ENCODE measurements around the gene LCN9. TPM values are rescaled to one million over a fixed set of nuclear protein-coding genes. Genes with fewer than 3 reads are reported as not detected.
"Not testable (repeated sequence)": the region's sequence is repeated elsewhere in the genome, so short reads cannot be mapped to it uniquely, and the experiment has no call there.

Gene LCN9
- total and polyA plus RNA-seq, 7 experiments from 2014 or later: not detected

DNA sequence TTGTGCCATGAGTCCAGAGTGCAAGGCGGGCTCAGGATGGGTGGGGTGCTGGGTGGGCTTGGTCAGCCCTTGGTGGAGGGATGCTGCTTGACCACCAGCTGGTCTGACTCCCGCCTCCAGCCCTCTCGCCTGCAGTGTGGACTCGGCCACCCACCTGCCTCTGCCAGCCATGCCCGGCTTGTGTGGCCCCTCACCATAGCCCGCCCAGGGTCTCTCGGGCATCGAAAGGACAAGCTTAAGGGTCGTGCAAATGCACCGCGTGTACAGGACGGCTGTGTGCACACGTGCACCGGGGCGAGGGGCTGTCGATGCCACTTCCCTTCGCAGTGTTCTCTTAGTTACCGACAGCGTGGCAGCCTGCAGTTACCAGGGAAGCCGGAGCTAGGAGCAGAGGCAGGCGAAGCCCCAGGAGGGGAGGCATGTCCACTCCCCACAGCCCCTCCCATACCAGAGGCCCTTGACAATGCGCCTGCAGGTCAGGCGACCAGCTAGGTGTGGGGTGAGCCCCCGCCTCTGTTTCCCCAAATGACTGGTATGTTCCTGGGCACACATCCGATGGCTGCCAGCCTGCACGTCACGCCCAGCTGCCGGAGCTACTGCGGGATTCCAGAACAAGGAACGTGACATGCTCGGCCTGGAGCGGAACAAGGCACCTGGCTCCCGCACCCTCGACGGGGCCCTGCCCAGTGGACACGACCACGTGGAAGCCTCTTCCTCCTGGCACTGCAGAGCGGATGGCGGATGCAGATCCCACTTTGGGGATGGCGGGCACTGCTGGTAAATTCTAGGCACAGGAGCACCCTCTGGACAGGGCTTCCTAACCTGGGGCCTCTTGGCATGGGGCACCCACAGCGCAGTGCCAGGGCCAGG lies 7.8 kb downstream of the LCN9 start:
- H3K36me3 Mint-ChIP-seq: no peaks in the 10 kb centered on the region
- POLR2A ChIA-PET: no interaction called here
- intact Hi-C loops (cut with micrococcal nuclease): no loop called here
- H3K36me3 ChIP-seq (ENCODE audit: control insufficient read depth in 2 of 3, insufficient read depth in 3 of 3, low read length in 3 of 3): no peaks in the 10 kb centered on the region
- no peak overlapping the region for H3K4me3 Mint-ChIP-seq
- no peak overlapping the region for H3K4me3 ChIP-seq (ENCODE audit: low read length)
- no peaks in the 10 kb centered on the region for H3K27me3 ChIP-seq (ENCODE audit: control insufficient read depth in 2 of 2, insufficient read depth in 2 of 2, low read length in 2 of 2)
- H3K4me1 ChIP-seq (ENCODE audit: control insufficient read depth in 2 of 2, insufficient read depth in 2 of 2, low read length in 2 of 2): no peaks in the 10 kb centered on the region
- H3K9me3 ChIP-seq (ENCODE audit: control insufficient read depth in 2 of 3, low read length in 3 of 3): no peaks in the 10 kb centered on the region
- H3K27me3 Mint-ChIP-seq: peaks cover 0 to 9% (median 0%) of the 10 kb centered on the region in 5 donors
- DNase-seq (no peak), ATAC-seq (no peak)
- H3K27ac ChIP-seq (ENCODE audit: low read depth, low read length): no peak overlapping the region
- no peaks in the 10 kb centered on the region for H3K4me1 Mint-ChIP-seq
- peaks cover 0 to 5% (median 0%) of the 10 kb centered on the region in 11 donors for H3K9me3 Mint-ChIP-seq
- CTCF ChIA-PET: no interaction called here
- no peak overlapping the region for H3K27ac Mint-ChIP-seq

GRCh38 chr9:135671591-135672041 lies 8.5 kb downstream of the LCN9 start:
- Mint-ChIP-seq H3K9me3 (peaks cover 0 to 5% (median 0%) of the 10 kb centered on the region in 11 donors), H3K4me1 (no peaks in the 10 kb centered on the region), H3K36me3 (no peaks in the 10 kb centered on the region), H3K27me3 (peaks cover 0 to 9% (median 0%) of the 10 kb centered on the region in 5 donors), H3K27ac (no peak overlapping the region), H3K4me3 (no peak overlapping the region)
- Histone ChIP-seq H3K9me3 (ENCODE audit: control insufficient read depth in 2 of 3, low read length in 3 of 3) (no peaks in the 10 kb centered on the region), H3K27ac (ENCODE audit: low read depth, low read length) (no peak overlapping the region), H3K27me3 (ENCODE audit: control insufficient read depth in 2 of 2, insufficient read depth in 2 of 2, low read length in 2 of 2) (no peaks in the 10 kb centered on the region), H3K4me1 (ENCODE audit: control insufficient read depth in 2 of 2, insufficient read depth in 2 of 2, low read length in 2 of 2) (no peaks in the 10 kb centered on the region), H3K4me3 (ENCODE audit: low read length) (no peak overlapping the region), H3K36me3 (ENCODE audit: control insufficient read depth in 2 of 3, insufficient read depth in 3 of 3, low read length in 3 of 3) (no peaks in the 10 kb centered on the region)
- no peak for ATAC-seq
- DNase-seq: no peak
- ChIA-PET POLR2A (no interaction called here), CTCF (no interaction called here)
- intact Hi-C loops (cut with micrococcal nuclease): no loop called here

- H3K9me3 ChIP-seq (ENCODE audit: control insufficient read depth in 2 of 3, low read length in 3 of 3); H3K4me3 ChIP-seq (ENCODE audit: low read length); H3K36me3 Mint-ChIP-seq; ATAC-seq; H3K27me3 ChIP-seq (ENCODE audit: control insufficient read depth in 2 of 2, insufficient read depth in 2 of 2, low read length in 2 of 2); intact Hi-C loops (cut with micrococcal nuclease); H3K36me3 ChIP-seq (ENCODE audit: control insufficient read depth in 2 of 3, insufficient read depth in 3 of 3, low read length in 3 of 3); H3K4me3 Mint-ChIP-seq; POLR2A ChIA-PET; H3K9me3 Mint-ChIP-seq; CTCF ChIA-PET; H3K4me1 Mint-ChIP-seq; H3K27ac Mint-ChIP-seq; DNase-seq; H3K27ac ChIP-seq (ENCODE audit: low read depth, low read length); H3K4me1 ChIP-seq (ENCODE audit: control insufficient read depth in 2 of 2, insufficient read depth in 2 of 2, low read length in 2 of 2); H3K27me3 Mint-ChIP-seq: not testable (repeated sequence)
Measured at GRCh38 chr9:135672786-135673185, 9.7 kb downstream of the LCN9 start.

DNA sequence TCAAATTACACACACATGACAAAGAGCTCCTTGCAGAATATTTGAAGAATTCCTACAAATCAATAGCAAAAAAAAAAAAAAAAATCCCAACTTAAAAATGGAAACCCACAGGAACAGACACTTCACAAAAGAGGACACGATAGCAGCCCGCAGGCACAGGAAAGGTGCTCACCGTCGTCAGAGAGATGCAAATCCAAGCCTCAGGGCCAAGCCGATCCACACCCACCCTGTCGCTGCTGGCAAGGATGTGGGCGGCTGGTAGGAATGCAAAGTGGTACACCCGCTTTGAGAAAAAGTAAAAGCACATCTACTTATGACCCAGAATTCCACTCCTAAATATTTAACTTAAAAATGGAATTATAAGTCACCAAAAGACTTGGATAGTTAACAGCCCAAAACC lies 10.8 kb downstream of the LCN9 start:
- no peak overlapping the region for H3K4me3 ChIP-seq (ENCODE audit: low read length)
- H3K27me3 ChIP-seq (ENCODE audit: control insufficient read depth in 2 of 2, insufficient read depth in 2 of 2, low read length in 2 of 2): no peaks in the 10 kb centered on the region
- POLR2A ChIA-PET: no interaction called here
- no peaks in the 10 kb centered on the region for H3K4me1 ChIP-seq (ENCODE audit: control insufficient read depth in 2 of 2, insufficient read depth in 2 of 2, low read length in 2 of 2)
- H3K9me3 ChIP-seq (ENCODE audit: control insufficient read depth in 2 of 3, low read length in 3 of 3): no peaks in the 10 kb centered on the region
- intact Hi-C loops (cut with micrococcal nuclease): no loop called here
- H3K36me3 Mint-ChIP-seq: no peaks in the 10 kb centered on the region
- H3K27me3 Mint-ChIP-seq: peaks cover 0 to 8% (median 0%) of the 10 kb centered on the region in 5 donors
- DNase-seq (no peak), ATAC-seq (no peak)
- H3K4me1 Mint-ChIP-seq: no peaks in the 10 kb centered on the region
- no peak overlapping the region for H3K4me3 Mint-ChIP-seq
- peaks cover 0 to 4% (median 1%) of the 10 kb centered on the region in 11 donors for H3K9me3 Mint-ChIP-seq
- H3K27ac ChIP-seq (ENCODE audit: low read depth, low read length): no peak overlapping the region
- H3K27ac Mint-ChIP-seq: no peak overlapping the region
- CTCF ChIA-PET: no interaction called here
- H3K36me3 ChIP-seq (ENCODE audit: control insufficient read depth in 2 of 3, insufficient read depth in 3 of 3, low read length in 3 of 3): no peaks in the 10 kb centered on the region

- ATAC-seq (no peak), DNase-seq (no peak)
- no peak overlapping the region for H3K27ac ChIP-seq (ENCODE audit: low read depth, low read length)
- Mint-ChIP-seq H3K4me1 (no peaks in the 10 kb centered on the region), H3K9me3 (peaks cover 0 to 2% (median 0%) of the 10 kb centered on the region in 11 donors), H3K4me3 (no peak overlapping the region), H3K36me3 (no peaks in the 10 kb centered on the region), H3K27ac (no peak overlapping the region), H3K27me3 (peaks cover 0 to 6% (median 0%) of the 10 kb centered on the region in 5 donors)
- no peak overlapping the region for H3K4me3 ChIP-seq (ENCODE audit: low read length)
- ChIA-PET CTCF (no interaction called here), POLR2A (no interaction called here)
- intact Hi-C loops (cut with micrococcal nuclease): no loop called here
- H3K4me1 ChIP-seq (ENCODE audit: control insufficient read depth in 2 of 2, insufficient read depth in 2 of 2, low read length in 2 of 2): no peaks in the 10 kb centered on the region
- H3K36me3 ChIP-seq (ENCODE audit: control insufficient read depth in 2 of 3, insufficient read depth in 3 of 3, low read length in 3 of 3): no peaks in the 10 kb centered on the region
- H3K27me3 ChIP-seq (ENCODE audit: control insufficient read depth in 2 of 2, insufficient read depth in 2 of 2, low read length in 2 of 2): no peaks in the 10 kb centered on the region
- H3K9me3 ChIP-seq (ENCODE audit: control insufficient read depth in 2 of 3, low read length in 3 of 3): no peaks in the 10 kb centered on the region
Measured at GRCh38 chr9:135674977-135675376, 11.9 kb downstream of the LCN9 start.

- peaks cover 0 to 6% (median 5%) of the 10 kb centered on the region in 5 donors for H3K27me3 Mint-ChIP-seq
- ATAC-seq: no peak
- no peak overlapping the region for H3K27ac Mint-ChIP-seq
- Histone ChIP-seq H3K4me3 (ENCODE audit: low read length) (no peak overlapping the region), H3K36me3 (ENCODE audit: control insufficient read depth in 2 of 3, insufficient read depth in 3 of 3, low read length in 3 of 3) (no peaks in the 10 kb centered on the region), H3K27ac (ENCODE audit: low read depth, low read length) (no peak overlapping the region), H3K4me1 (ENCODE audit: control insufficient read depth in 2 of 2, insufficient read depth in 2 of 2, low read length in 2 of 2) (no peaks in the 10 kb centered on the region), H3K9me3 (ENCODE audit: control insufficient read depth in 2 of 3, low read length in 3 of 3) (no peaks in the 10 kb centered on the region), H3K27me3 (ENCODE audit: control insufficient read depth in 2 of 2, insufficient read depth in 2 of 2, low read length in 2 of 2) (no peaks in the 10 kb centered on the region)
- intact Hi-C loops (cut with micrococcal nuclease): no loop called here
- no peak for DNase-seq
- H3K4me3 Mint-ChIP-seq: no peak overlapping the region
- peaks cover 0 to 2% (median 0%) of the 10 kb centered on the region in 11 donors for H3K9me3 Mint-ChIP-seq
- ChIA-PET POLR2A (no interaction called here), CTCF (interaction anchor here (1.0 kb wide), 1 partner anchor 26 kb away, joined by 3 read pairs; no protein-coding TSS in a partner anchor)
- no peaks in the 10 kb centered on the region for H3K36me3 Mint-ChIP-seq
- H3K4me1 Mint-ChIP-seq: no peaks in the 10 kb centered on the region
Measured at GRCh38 chr9:135676891-135677290, 13.8 kb downstream of the LCN9 start.

- ChIA-PET CTCF (interaction anchor here (1.0 kb wide), 1 partner anchor 25 kb away, joined by 3 read pairs; no protein-coding TSS in a partner anchor), POLR2A (no interaction called here)
- Histone ChIP-seq H3K4me1 (ENCODE audit: control insufficient read depth in 2 of 2, insufficient read depth in 2 of 2, low read length in 2 of 2) (no peaks in the 10 kb centered on the region), H3K27me3 (ENCODE audit: control insufficient read depth in 2 of 2, insufficient read depth in 2 of 2, low read length in 2 of 2) (no peaks in the 10 kb centered on the region), H3K4me3 (ENCODE audit: low read length) (no peak overlapping the region), H3K36me3 (ENCODE audit: control insufficient read depth in 2 of 3, insufficient read depth in 3 of 3, low read length in 3 of 3) (no peaks in the 10 kb centered on the region), H3K27ac (ENCODE audit: low read depth, low read length) (no peak overlapping the region), H3K9me3 (ENCODE audit: control insufficient read depth in 2 of 3, low read length in 3 of 3) (no peaks in the 10 kb centered on the region)
- no peak overlapping the region for H3K27ac Mint-ChIP-seq
- no peaks in the 10 kb centered on the region for H3K4me1 Mint-ChIP-seq
- no peak overlapping the region for H3K4me3 Mint-ChIP-seq
- peaks cover 0 to 5% (median 0%) of the 10 kb centered on the region in 5 donors for H3K27me3 Mint-ChIP-seq
- H3K9me3 Mint-ChIP-seq: peaks cover 0 to 1% (median 0%) of the 10 kb centered on the region in 11 donors
- no peak for ATAC-seq
- intact Hi-C loops (cut with micrococcal nuclease): no loop called here
- DNase-seq: no peak
- no peaks in the 10 kb centered on the region for H3K36me3 Mint-ChIP-seq
Measured at GRCh38 chr9:135677641-135678168, 14.6 kb downstream of the LCN9 start.
